ENCODE data around the gene DICER1.

DNA sequence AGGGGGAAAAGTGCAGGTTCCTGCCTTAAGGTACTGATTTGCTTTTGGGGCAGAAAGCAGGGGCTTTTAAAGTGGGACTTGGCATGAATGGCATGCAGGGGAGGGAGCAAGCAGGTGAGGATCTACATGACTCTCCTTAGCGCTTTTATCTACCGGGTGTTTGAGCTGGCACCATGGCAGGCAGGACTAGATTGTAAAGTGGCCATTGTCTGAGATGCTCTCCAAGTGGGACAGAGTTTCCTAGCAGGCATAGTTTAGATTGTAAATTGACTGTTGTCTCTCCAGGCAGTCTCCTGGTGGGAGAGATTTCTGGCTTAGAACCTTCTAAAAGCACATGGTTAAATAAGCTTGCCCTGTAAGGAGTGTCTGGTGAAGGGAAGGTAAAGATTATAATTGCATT, 5.3 kb upstream of the DICER1 start:
- TF ChIP-seq, protein P1, sequence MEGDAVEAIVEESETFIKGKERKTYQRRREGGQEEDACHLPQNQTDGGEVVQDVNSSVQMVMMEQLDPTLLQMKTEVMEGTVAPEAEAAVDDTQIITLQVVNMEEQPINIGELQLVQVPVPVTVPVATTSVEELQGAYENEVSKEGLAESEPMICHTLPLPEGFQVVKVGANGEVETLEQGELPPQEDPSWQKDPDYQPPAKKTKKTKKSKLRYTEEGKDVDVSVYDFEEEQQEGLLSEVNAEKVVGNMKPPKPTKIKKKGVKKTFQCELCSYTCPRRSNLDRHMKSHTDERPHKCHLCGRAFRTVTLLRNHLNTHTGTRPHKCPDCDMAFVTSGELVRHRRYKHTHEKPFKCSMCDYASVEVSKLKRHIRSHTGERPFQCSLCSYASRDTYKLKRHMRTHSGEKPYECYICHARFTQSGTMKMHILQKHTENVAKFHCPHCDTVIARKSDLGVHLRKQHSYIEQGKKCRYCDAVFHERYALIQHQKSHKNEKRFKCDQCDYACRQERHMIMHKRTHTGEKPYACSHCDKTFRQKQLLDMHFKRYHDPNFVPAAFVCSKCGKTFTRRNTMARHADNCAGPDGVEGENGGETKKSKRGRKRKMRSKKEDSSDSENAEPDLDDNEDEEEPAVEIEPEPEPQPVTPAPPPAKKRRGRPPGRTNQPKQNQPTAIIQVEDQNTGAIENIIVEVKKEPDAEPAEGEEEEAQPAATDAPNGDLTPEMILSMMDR (IDR thresholded peaks at IDR 0.05), result no peak
- no peak for TF ChIP-seq POLR2A (IDR thresholded peaks at IDR 0.05)
